HG03045 (cell line): Measurements from ENCODE around the gene UHRF2.

ENCODE experiments used
- ATAC-seq: cut with Tn5 transposase; IDR thresholded peaks from one replicate; pipeline ENCODE4 v1.9.1; 2021; ENCODE audit warnings: mild to moderate bottlenecking, moderate library complexity; ENCODE audit not compliant: unreplicated experiment

Gene UHRF2

DNA sequence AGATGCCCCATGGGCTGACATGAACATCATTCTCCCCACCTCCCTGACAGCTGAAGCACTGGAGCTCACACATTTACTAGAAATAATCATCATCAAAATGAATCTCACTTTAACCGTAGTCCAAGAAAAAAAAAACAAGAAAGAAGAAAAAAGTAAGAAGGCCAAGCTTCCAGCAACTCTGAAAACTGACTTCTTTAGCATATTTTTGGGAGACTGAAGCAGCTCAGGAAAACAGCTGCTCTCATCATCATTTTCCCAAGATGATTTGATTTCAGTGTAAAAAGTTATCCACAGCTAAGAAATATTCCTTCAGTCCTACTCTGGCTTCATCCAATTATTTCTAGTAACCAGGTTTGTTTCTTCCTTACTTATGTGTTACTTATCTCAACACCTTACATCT, 140.9 kb downstream of the UHRF2 start:
- ATAC-seq = no peak
